ENCODE results near the gene CAPN15. TPM values are rescaled to one million over a fixed set of nuclear protein-coding genes. Genes with fewer than 3 reads are reported as not detected.

The CAPN15 gene
- total RNA-seq, 1 donor from 2014 or later: 9.9 TPM

- H3K9ac ChIP-seq (ENCODE audit: low read depth in 1 of 3, low read length in 3 of 3): peak overlapping the region in 1 of 3 donors; percentile 8
- H3K9me3 ChIP-seq (ENCODE audit: control insufficient read depth in 3 of 3, low read length in 3 of 3): no peaks in the 10 kb centered on the region
- H3K27me3 ChIP-seq (ENCODE audit: control insufficient read depth in 3 of 3, insufficient read depth in 3 of 3, low read length in 3 of 3): no peaks in the 10 kb centered on the region
- peaks cover 2 to 14% (median 8%) of the 10 kb centered on the region in 3 donors for H3K36me3 ChIP-seq (ENCODE audit: control insufficient read depth in 3 of 3, insufficient read depth in 3 of 3, low read length in 3 of 3)
- no peak overlapping the region for H3K27ac ChIP-seq (ENCODE audit: low read depth, low read length)
- H3K4me3 ChIP-seq (ENCODE audit: low read length in 3 of 3): no peak overlapping the region
- H3K4me1 ChIP-seq (ENCODE audit: control insufficient read depth in 3 of 3, insufficient read depth in 3 of 3, low read length in 3 of 3): peaks cover 0 to 11% (median 10%) of the 10 kb centered on the region in 3 donors
Observed at GRCh38 chr16:578232-578869, 50.8 kb downstream of the CAPN15 start.

- H3K9ac ChIP-seq (ENCODE audit: low read depth in 1 of 3, low read length in 3 of 3): no peak overlapping the region
- H3K4me3 ChIP-seq (ENCODE audit: low read length in 3 of 3): peak overlapping the region in 2 of 3 donors; percentile 27 to 35
- H3K9me3 ChIP-seq (ENCODE audit: control insufficient read depth in 3 of 3, low read length in 3 of 3): no peaks in the 10 kb centered on the region
- no peaks in the 10 kb centered on the region for H3K27me3 ChIP-seq (ENCODE audit: control insufficient read depth in 3 of 3, insufficient read depth in 3 of 3, low read length in 3 of 3)
- no peak overlapping the region for H3K27ac ChIP-seq (ENCODE audit: low read depth, low read length)
- H3K36me3 ChIP-seq (ENCODE audit: control insufficient read depth in 3 of 3, insufficient read depth in 3 of 3, low read length in 3 of 3): peaks cover 2 to 14% (median 8%) of the 10 kb centered on the region in 3 donors
- peaks cover 0 to 14% (median 11%) of the 10 kb centered on the region in 3 donors for H3K4me1 ChIP-seq (ENCODE audit: control insufficient read depth in 3 of 3, insufficient read depth in 3 of 3, low read length in 3 of 3)
Observed at GRCh38 chr16:578870-579405, 51.4 kb downstream of the CAPN15 start.

- Histone ChIP-seq H3K4me1 (ENCODE audit: control insufficient read depth in 3 of 3, insufficient read depth in 3 of 3, low read length in 3 of 3) (peaks cover under 1 to 15% (median 13%) of the 10 kb centered on the region in 3 donors), H3K9ac (ENCODE audit: low read depth in 1 of 3, low read length in 3 of 3) (no peak overlapping the region), H3K4me3 (ENCODE audit: low read length in 3 of 3) (no peak overlapping the region), H3K27ac (ENCODE audit: low read depth, low read length) (no peak overlapping the region), H3K9me3 (ENCODE audit: control insufficient read depth in 3 of 3, low read length in 3 of 3) (no peaks in the 10 kb centered on the region), H3K27me3 (ENCODE audit: control insufficient read depth in 3 of 3, insufficient read depth in 3 of 3, low read length in 3 of 3) (peaks cover 0 to 2% (median 0%) of the 10 kb centered on the region in 3 donors), H3K36me3 (ENCODE audit: control insufficient read depth in 3 of 3, insufficient read depth in 3 of 3, low read length in 3 of 3) (peaks cover 0 to 9% (median 6%) of the 10 kb centered on the region in 3 donors)
Observed at GRCh38 chr16:580141-580945, 52.8 kb downstream of the CAPN15 start.

- Histone ChIP-seq H3K9ac (ENCODE audit: low read depth in 1 of 3, low read length in 3 of 3) (no peak overlapping the region), H3K36me3 (ENCODE audit: control insufficient read depth in 3 of 3, insufficient read depth in 3 of 3, low read length in 3 of 3) (peaks cover 0 to 9% (median 3%) of the 10 kb centered on the region in 3 donors)
Observed at GRCh38 chr16:580946-581498, 53.5 kb downstream of the CAPN15 start.

GRCh38 chr16:582218-582613 lies 54.7 kb downstream of the CAPN15 start:
- Histone ChIP-seq H3K4me3 (ENCODE audit: low read length in 3 of 3) (no peak overlapping the region), H3K9ac (ENCODE audit: low read depth in 1 of 3, low read length in 3 of 3) (no peak overlapping the region), H3K36me3 (ENCODE audit: control insufficient read depth in 3 of 3, insufficient read depth in 3 of 3, low read length in 3 of 3) (peaks cover 0 to 9% (median 2%) of the 10 kb centered on the region in 3 donors), H3K9me3 (ENCODE audit: control insufficient read depth in 3 of 3, low read length in 3 of 3) (no peaks in the 10 kb centered on the region), H3K4me1 (ENCODE audit: control insufficient read depth in 3 of 3, insufficient read depth in 3 of 3, low read length in 3 of 3) (peaks cover 20 to 34% (median 32%) of the 10 kb centered on the region in 3 donors), H3K27me3 (ENCODE audit: control insufficient read depth in 3 of 3, insufficient read depth in 3 of 3, low read length in 3 of 3) (peaks cover 0 to 5% (median 0%) of the 10 kb centered on the region in 3 donors), H3K27ac (ENCODE audit: low read depth, low read length) (no peak overlapping the region)

More at GRCh38 chr16:580946-581498, 53.5 kb downstream of the CAPN15 start:
- H3K4me3 ChIP-seq (ENCODE audit: low read length in 3 of 3): no peak overlapping the region
- no peak overlapping the region for H3K27ac ChIP-seq (ENCODE audit: low read depth, low read length)
- H3K4me1 ChIP-seq (ENCODE audit: control insufficient read depth in 3 of 3, insufficient read depth in 3 of 3, low read length in 3 of 3): peaks cover 8 to 22% (median 20%) of the 10 kb centered on the region in 3 donors
- no peaks in the 10 kb centered on the region for H3K9me3 ChIP-seq (ENCODE audit: control insufficient read depth in 3 of 3, low read length in 3 of 3)
- peaks cover 0 to 5% (median 0%) of the 10 kb centered on the region in 3 donors for H3K27me3 ChIP-seq (ENCODE audit: control insufficient read depth in 3 of 3, insufficient read depth in 3 of 3, low read length in 3 of 3)

GRCh38 chr16:582614-583331 lies 55.3 kb downstream of the CAPN15 start:
- Histone ChIP-seq H3K4me3 (ENCODE audit: low read length in 3 of 3) (no peak overlapping the region), H3K36me3 (ENCODE audit: control insufficient read depth in 3 of 3, insufficient read depth in 3 of 3, low read length in 3 of 3) (peaks cover 0 to 9% (median 2%) of the 10 kb centered on the region in 3 donors), H3K4me1 (ENCODE audit: control insufficient read depth in 3 of 3, insufficient read depth in 3 of 3, low read length in 3 of 3) (peaks cover 25 to 40% (median 37%) of the 10 kb centered on the region in 3 donors), H3K27ac (ENCODE audit: low read depth, low read length) (no peak overlapping the region), H3K9ac (ENCODE audit: low read depth in 1 of 3, low read length in 3 of 3) (peak overlapping the region in 1 of 3 donors; percentile 25), H3K27me3 (ENCODE audit: control insufficient read depth in 3 of 3, insufficient read depth in 3 of 3, low read length in 3 of 3) (peaks cover 0 to 5% (median 0%) of the 10 kb centered on the region in 3 donors), H3K9me3 (ENCODE audit: control insufficient read depth in 3 of 3, low read length in 3 of 3) (no peaks in the 10 kb centered on the region)

- Histone ChIP-seq H3K9me3 (ENCODE audit: control insufficient read depth in 3 of 3, low read length in 3 of 3) (no peaks in the 10 kb centered on the region), H3K36me3 (ENCODE audit: control insufficient read depth in 3 of 3, insufficient read depth in 3 of 3, low read length in 3 of 3) (peaks cover 0 to 9% (median 2%) of the 10 kb centered on the region in 3 donors), H3K27me3 (ENCODE audit: control insufficient read depth in 3 of 3, insufficient read depth in 3 of 3, low read length in 3 of 3) (peaks cover 0 to 5% (median 0%) of the 10 kb centered on the region in 3 donors), H3K9ac (ENCODE audit: low read depth in 1 of 3, low read length in 3 of 3) (peak overlapping the region in 1 of 3 donors; percentile 25), H3K4me3 (ENCODE audit: low read length in 3 of 3) (no peak overlapping the region), H3K4me1 (ENCODE audit: control insufficient read depth in 3 of 3, insufficient read depth in 3 of 3, low read length in 3 of 3) (peaks cover 32 to 46% (median 43%) of the 10 kb centered on the region in 3 donors), H3K27ac (ENCODE audit: low read depth, low read length) (no peak overlapping the region)
Observed at GRCh38 chr16:583470-583814, 55.9 kb downstream of the CAPN15 start.

GRCh38 chr16:583815-584591 lies 56.5 kb downstream of the CAPN15 start:
- H3K27ac ChIP-seq (ENCODE audit: low read depth, low read length): no peak overlapping the region
- H3K9ac ChIP-seq (ENCODE audit: low read depth in 1 of 3, low read length in 3 of 3): no peak overlapping the region
- H3K27me3 ChIP-seq (ENCODE audit: control insufficient read depth in 3 of 3, insufficient read depth in 3 of 3, low read length in 3 of 3): peaks cover 0 to 5% (median 0%) of the 10 kb centered on the region in 3 donors
- no peak overlapping the region for H3K4me3 ChIP-seq (ENCODE audit: low read length in 3 of 3)
- H3K36me3 ChIP-seq (ENCODE audit: control insufficient read depth in 3 of 3, insufficient read depth in 3 of 3, low read length in 3 of 3): peaks cover 0 to 9% (median 2%) of the 10 kb centered on the region in 3 donors
- peaks cover 32 to 50% (median 44%) of the 10 kb centered on the region in 3 donors for H3K4me1 ChIP-seq (ENCODE audit: control insufficient read depth in 3 of 3, insufficient read depth in 3 of 3, low read length in 3 of 3)
- H3K9me3 ChIP-seq (ENCODE audit: control insufficient read depth in 3 of 3, low read length in 3 of 3): no peaks in the 10 kb centered on the region

- no peaks in the 10 kb centered on the region for H3K9me3 ChIP-seq (ENCODE audit: control insufficient read depth in 3 of 3, low read length in 3 of 3)
- no peak overlapping the region for H3K4me3 ChIP-seq (ENCODE audit: low read length in 3 of 3)
- H3K9ac ChIP-seq (ENCODE audit: low read depth in 1 of 3, low read length in 3 of 3): peak overlapping the region in 2 of 3 donors; percentile 16 to 30
- no peak overlapping the region for H3K27ac ChIP-seq (ENCODE audit: low read depth, low read length)
- peaks cover 0 to 5% (median 4%) of the 10 kb centered on the region in 3 donors for H3K36me3 ChIP-seq (ENCODE audit: control insufficient read depth in 3 of 3, insufficient read depth in 3 of 3, low read length in 3 of 3)
- H3K27me3 ChIP-seq (ENCODE audit: control insufficient read depth in 3 of 3, insufficient read depth in 3 of 3, low read length in 3 of 3): peaks cover 0 to 5% (median 0%) of the 10 kb centered on the region in 3 donors
- peaks cover 32 to 52% (median 44%) of the 10 kb centered on the region in 3 donors for H3K4me1 ChIP-seq (ENCODE audit: control insufficient read depth in 3 of 3, insufficient read depth in 3 of 3, low read length in 3 of 3)
Observed at GRCh38 chr16:585351-585750, 57.8 kb downstream of the CAPN15 start.

Data from skeletal muscle tissue (tissue), 4 donors.